GM18505 (cell line): ENCODE results near the gene EGFL7.
"Not testable (repeated sequence)": the region's sequence is repeated elsewhere in the genome, so short reads cannot be mapped to it uniquely, and the experiment has no call there.

Experiments
- ATAC-seq: cut with Tn5 transposase; IDR thresholded peaks from one replicate; pipeline ENCODE4 v1.9.1; 2021; ENCODE audit not compliant: unreplicated experiment
- POLR2A ChIP-seq: IDR thresholded peaks from 4 replicates; pipeline ENCODE4 v1.6.1; 2011; ENCODE audit warnings: borderline replicate concordance; ENCODE audit not compliant: insufficient read depth, insufficient read length; ENCODE audit errors: extremely low read depth

Gene EGFL7

GRCh38 chr9:136710543-136710942 is 47.8 kb downstream of the EGFL7 start:
- TF ChIP-seq POLR2A = no peak
- ATAC-seq = no peak

- not testable (repeated sequence) for ATAC-seq
Measured at GRCh38 chr9:136711219-136711648, 48.5 kb downstream of the EGFL7 start.

- ATAC-seq = no peak
- no peak for TF ChIP-seq POLR2A
Measured at GRCh38 chr9:136711751-136712689, 49.3 kb downstream of the EGFL7 start, which contains the start of gene DIPK1B. DIPK1B (plus strand) TSS chr9:136712572; CDS start chr9:136712666, 94 bp downstream.

- ATAC-seq = no peak
- no peak for TF ChIP-seq POLR2A
Measured at GRCh38 chr9:136712690-136713544, 50.2 kb downstream of the EGFL7 start.

- no peak for ATAC-seq
- no peak for TF ChIP-seq POLR2A
Measured at GRCh38 chr9:136713550-136713949, 50.8 kb downstream of the EGFL7 start.

GRCh38 chr9:136714096-136714892 is 51.6 kb downstream of the EGFL7 start:
- TF ChIP-seq POLR2A = no peak
- no peak for ATAC-seq

- no peak for ATAC-seq
- TF ChIP-seq POLR2A = no peak
Measured at GRCh38 chr9:136714893-136715274, 52.2 kb downstream of the EGFL7 start.

- no peak for TF ChIP-seq POLR2A
- ATAC-seq = no peak
Measured at GRCh38 chr9:136717399-136717798, 54.7 kb downstream of the EGFL7 start.

GRCh38 chr9:136718345-136719194 is 55.9 kb downstream of the EGFL7 start:
- no peak for ATAC-seq
- no peak for TF ChIP-seq POLR2A

- ATAC-seq = no peak
- TF ChIP-seq POLR2A = no peak
Measured at GRCh38 chr9:136719195-136719880, 56.6 kb downstream of the EGFL7 start.

- no peak for TF ChIP-seq POLR2A
- ATAC-seq = no peak
Measured at GRCh38 chr9:136720251-136720897, 57.7 kb downstream of the EGFL7 start.
